Adrenal gland (tissue), 5 donors: Measurements from ENCODE around the gene SFI1.

ENCODE experiments used
- CTCF ChIP-seq, 6 experiments: fragments of 450-650 bp in 4 of 6; fragments of 200-600 bp in 2 of 6; sonication (generic) in 1 of 6; IDR thresholded peaks; 1 replicate in 5 of 6; 2 replicates in 1 of 6; pipeline versions ENCODE4 v1.5.1 to v1.8.0; 2016 to 2021; ENCODE audit warnings: antibody characterized with exemption in 6 of 6, mild to moderate bottlenecking in 2 of 6, moderate library complexity in 1 of 6
- POLR2A ChIP-seq, 2 donors: fragments of 450-650 bp; IDR thresholded peaks; one replicate each; pipeline ENCODE4 v1.6.1; 2017; ENCODE audit warnings: antibody characterized with exemption in 2 of 2, mild to moderate bottlenecking in 2 of 2, moderate library complexity in 1 of 2
- donor health status: DM: no; HTN: no; CAD: no.

- TF ChIP-seq POLR2A (IDR thresholded peaks at IDR 0.05) (no peak), CTCF (IDR thresholded peaks at IDR 0.05) (no peak)
Observed at GRCh38 chr22:31446767-31447166, 49.6 kb upstream of the SFI1 start.
